B cell (primary cell): ENCODE results near the gene PODXL. TPM values are rescaled to one million over a fixed set of nuclear protein-coding genes. Genes with fewer than 3 reads are reported as not detected.

Source experiments
- ATAC-seq: fragments of 200-7000 bp; cut with Tn5 transposase; one replicate; pipeline ENCODE4 v1.10.0; 2021; ENCODE audit warnings: low read depth, mild to moderate bottlenecking, moderate number of reproducible peaks, moderate library complexity
- CTCF ChIA-PET: fragments of 350-600 bp; sonication (Branson Sonifier 250); formaldehyde crosslinking; loops from one replicate; lab custom pipeline; 2021; ENCODE audit warnings: antibody characterized with exemption, inconsistent platforms; lab: Charles Lee
- POLR2A ChIA-PET: fragments of 350-600 bp; sonication (Branson Sonifier 250); formaldehyde crosslinking; loops from one replicate; lab custom pipeline; 2021; ENCODE audit warnings: antibody characterized with exemption; lab: Charles Lee
- DNase-seq: peaks from one replicate; pipeline ENCODE4 v3.0.0; 2013
- H2AFZ ChIP-seq: 2 replicates; pipeline ENCODE4 v1.6.1; 2012; ENCODE audit warnings: mild to moderate bottlenecking, low read depth, low read length; ENCODE audit not compliant: insufficient read depth, poor library complexity, severe bottlenecking
- H3K27ac ChIP-seq, 2 donors: 1 replicate in 1 of 2; 2 replicates in 1 of 2; pipeline ENCODE4 v1.5.1; 2012 to 2013; ENCODE audit warnings: low read length in 2 of 2, mild to moderate bottlenecking in 2 of 2, moderate library complexity in 1 of 2
- H3K27me3 ChIP-seq, 4 experiments: fragments of 200-600 bp in 1 of 4; sonication (generic) in 1 of 4; replicated peaks in 1 of 4; 1 replicate in 2 of 4; 2 replicates in 2 of 4; pipeline versions ENCODE4 v1.6.1 to v1.7.0; 2013 to 2016; ENCODE audit warnings: low read length in 3 of 4, mild to moderate bottlenecking in 2 of 4, mixed read lengths in 1 of 4, moderate library complexity in 1 of 4; ENCODE audit not compliant: insufficient read depth in 4 of 4, control insufficient read depth in 3 of 4; ENCODE audit errors: control extremely low read depth in 1 of 4
- H3K36me3 ChIP-seq, 2 experiments: replicated peaks in 1 of 2; 1 replicate in 1 of 2; 2 replicates in 1 of 2; pipeline versions ENCODE4 v1.6.1 to v1.7.1; 2013; ENCODE audit warnings: low read length in 1 of 2; ENCODE audit not compliant: insufficient read depth in 2 of 2, control insufficient read depth in 1 of 2; ENCODE audit errors: control extremely low read depth in 1 of 2, extremely low read depth in 1 of 2
- H3K4me1 ChIP-seq, 2 donors: fragments of 200-600 bp in 1 of 2; sonication (generic) in 1 of 2; 1 replicate in 1 of 2; 2 replicates in 1 of 2; pipeline versions ENCODE4 v1.5.1 to v1.6.1; 2013 to 2017; ENCODE audit warnings: low read length in 2 of 2; ENCODE audit not compliant: control insufficient read depth in 2 of 2, insufficient read depth in 2 of 2
- H3K4me2 ChIP-seq: replicated peaks from 2 replicates; pipeline ENCODE3; 2012; ENCODE audit warnings: mild to moderate bottlenecking, low read depth, low read length; ENCODE audit not compliant: poor library complexity, severe bottlenecking
- H3K4me3 ChIP-seq, 5 experiments: fragments of 200-600 bp in 1 of 5; sonication (generic) in 1 of 5; 1 replicate in 3 of 5; 2 replicates in 2 of 5; pipeline versions ENCODE4 v1.5.1 to v1.7.0; 2011 to 2016; ENCODE audit warnings: low read length in 4 of 5, mild to moderate bottlenecking in 4 of 5, low read depth in 2 of 5, control low read depth in 1 of 5, moderate library complexity in 1 of 5; ENCODE audit not compliant: insufficient read depth in 1 of 5; ENCODE audit errors: control extremely low read depth in 1 of 5, extremely low read depth in 1 of 5
- H3K79me2 ChIP-seq: fragments of 200-600 bp; sonication (generic); one replicate; pipeline ENCODE4 v1.6.0; 2016; ENCODE audit warnings: low read length; ENCODE audit not compliant: control insufficient read depth, insufficient read depth
- H3K9ac ChIP-seq: fragments of 200-600 bp; sonication (generic); 2 replicates; pipeline ENCODE4 v1.6.1; 2017; ENCODE audit warnings: mild to moderate bottlenecking, low read length, moderate library complexity
- H3K9me3 ChIP-seq, 3 donors: one replicate each; pipeline versions ENCODE4 v1.6.1 to v1.7.1; 2013; ENCODE audit warnings: low read length in 2 of 3; ENCODE audit not compliant: control insufficient read depth in 2 of 3, insufficient read depth in 1 of 3; ENCODE audit errors: control extremely low read depth in 1 of 3
- H4K20me1 ChIP-seq: 2 replicates; pipeline ENCODE4 v1.6.0; 2012; ENCODE audit warnings: mild to moderate bottlenecking, low read length; ENCODE audit not compliant: insufficient read depth, control insufficient read depth, poor library complexity, severe bottlenecking
- H3K27ac Mint-ChIP-seq: one replicate; pipeline ENCODE4 v1.8.0; 2021; ENCODE audit warnings: mixed read lengths
- H3K27me3 Mint-ChIP-seq: one replicate; pipeline ENCODE4 v1.8.0; 2021; ENCODE audit warnings: mixed read lengths
- H3K4me1 Mint-ChIP-seq: one replicate; pipeline ENCODE4 v1.8.0; 2021; ENCODE audit warnings: mixed read lengths
- H3K4me3 Mint-ChIP-seq: one replicate; pipeline ENCODE4 v1.8.0; 2021; ENCODE audit warnings: mixed read lengths
- H3K9me3 Mint-ChIP-seq: one replicate; pipeline ENCODE4 v1.8.0; 2022; ENCODE audit warnings: mixed read lengths; ENCODE audit not compliant: insufficient read depth
- CTCF ChIP-seq: fragments of 200-600 bp; IDR thresholded peaks from one replicate; pipeline ENCODE4 v1.8.0; 2022; ENCODE audit warnings: antibody characterized with exemption, mild to moderate bottlenecking
- EZH2 ChIP-seq: IDR thresholded peaks from 2 replicates; pipeline ENCODE4 v1.6.1; 2012; ENCODE audit warnings: borderline replicate concordance, low read depth, mild to moderate bottlenecking, moderate library complexity, low read length; ENCODE audit not compliant: insufficient read depth, poor library complexity, severe bottlenecking
- WGBS: methylation state at CpG from one replicate; pipeline ENCODE4 v1.1.5; 2013; ENCODE audit warnings: missing lambda C conversion rate; ENCODE audit not compliant: insufficient coverage; 5-methylcytosine and 5-hydroxymethylcytosine counted together
- intact Hi-C: fragments of 100-400 bp; cut with micrococcal nuclease; formaldehyde crosslinking; loops from one replicate; pipeline ENCODE4 v1.10.0; 2022
- polyA plus RNA-seq: library from polyadenylated mRNA; depleted of rRNA; stranded (reverse); fragments of >200 nt; gene quantifications from 2 replicates; pipeline ENCODE4 v1.2.3, GENCODE V29; 2012
- total RNA-seq, 2 donors: library from RNA; stranded (reverse); fragments of 120-200 nt in 1 of 2; gene quantifications; 1 replicate in 1 of 2; 2 replicates in 1 of 2; pipeline versions ENCODE4 v1.2.3 to v1.2.4, GENCODE V29; 2013 to 2022

The PODXL gene
- total and polyA plus RNA-seq, 2 donors (not counting 1 experiment from before 2014, with no cell fraction given), result 1.5 to 5.8 TPM

- Mint-ChIP-seq H3K27ac (no peak overlapping the region), H3K4me3 (no peak overlapping the region), H3K4me1 (peaks cover 10% of the 10 kb centered on the region), H3K9me3 (no peaks in the 10 kb centered on the region), H3K27me3 (no peaks in the 10 kb centered on the region)
- Histone ChIP-seq H3K4me1 (peaks cover 0 to 5% of the 10 kb centered on the region in 2 donors), H3K27ac (no peak overlapping the region), H3K4me2 (no peak overlapping the region), H3K79me2 (no peaks in the 10 kb centered on the region), H4K20me1 (no peaks in the 10 kb centered on the region), H3K9ac (no peak overlapping the region), H3K9me3 (no peaks in the 10 kb centered on the region), H3K27me3 (no peaks in the 10 kb centered on the region), H3K36me3 (peaks cover 2 to 3% of the 10 kb centered on the region in 2 experiments), H2AFZ (no peak overlapping the region), H3K4me3 (no peak overlapping the region)
- ATAC-seq (no peak), DNase-seq (no peak)
- intact Hi-C loops, result no loop called here
- 71% methylated on average over 11 of the region's 14 CpGs for WGBS
- no peak for TF ChIP-seq EZH2
- no peak for TF ChIP-seq CTCF
- ChIA-PET CTCF (interaction anchor here (1.7 to 5.1 kb wide), 2 partner anchors 11 to 153 kb away, joined by 7 to 43 read pairs; no protein-coding TSS in a partner anchor), POLR2A (interaction anchor here (0.6 kb wide), 1 partner anchor 1423 kb away, joined by 3 read pairs; no protein-coding TSS in a partner anchor)
These were observed 54.3 kb downstream of the PODXL start for GRCh38 chr7:131501930-131502685.

- H3K36me3 ChIP-seq, result peaks cover 2 to 3% of the 10 kb centered on the region in 2 experiments
- Mint-ChIP-seq H3K4me3 (no peak overlapping the region), H3K4me1 (peaks cover 10% of the 10 kb centered on the region), H3K27ac (no peak overlapping the region), H3K9me3 (no peaks in the 10 kb centered on the region), H3K27me3 (no peaks in the 10 kb centered on the region)
- TF ChIP-seq CTCF, result no peak
- no peak for TF ChIP-seq EZH2
- no peak overlapping the region for H3K27ac ChIP-seq
- peaks cover 0 to 5% of the 10 kb centered on the region in 2 donors for H3K4me1 ChIP-seq
- no peak overlapping the region for H3K9ac ChIP-seq
- ATAC-seq, result no peak
- no peaks in the 10 kb centered on the region for H3K9me3 ChIP-seq
- no peaks in the 10 kb centered on the region for H4K20me1 ChIP-seq
- no peaks in the 10 kb centered on the region for H3K27me3 ChIP-seq
- no peak overlapping the region for H3K4me3 ChIP-seq
- ChIA-PET CTCF (interaction anchor here (1.7 to 5.1 kb wide), 3 partner anchors 12 to 154 kb away, joined by 7 to 43 read pairs (median 14); no protein-coding TSS in a partner anchor), POLR2A (no interaction called here)
- WGBS, result 53% methylated on average over 3 of the region's 3 CpGs
- intact Hi-C loops, result no loop called here
- H3K4me2 ChIP-seq, result no peak overlapping the region
- DNase-seq, result peak; percentile 12
- H2AFZ ChIP-seq, result no peak overlapping the region
- H3K79me2 ChIP-seq, result no peaks in the 10 kb centered on the region
These were observed 55.0 kb downstream of the PODXL start for GRCh38 chr7:131501422-131501821.
